Osteoblast (primary cell): ENCODE measurements around the gene RBM10. TPM values are rescaled to one million over a fixed set of nuclear protein-coding genes. Genes with fewer than 3 reads are reported as not detected.

Experiments used
- DNase-seq: peaks from one replicate; pipeline ENCODE4 v3.0.0; 2011; ENCODE audit warnings: low spot score, mixed read lengths; ENCODE audit not compliant: insufficient read length; ENCODE audit errors: missing footprints
- H2AFZ ChIP-seq: 2 replicates; pipeline ENCODE4 v1.6.0; 2011; ENCODE audit warnings: mild to moderate bottlenecking, low read length
- H3K27ac ChIP-seq: 2 replicates; pipeline ENCODE4 v1.5.1; 2011; ENCODE audit warnings: mild to moderate bottlenecking, low read depth, low read length, moderate library complexity
- H3K27me3 ChIP-seq: 2 replicates; pipeline ENCODE4 v1.6.0; 2012; ENCODE audit warnings: mild to moderate bottlenecking, control low read depth, inconsistent platforms, low read length, moderate library complexity; ENCODE audit not compliant: insufficient read depth
- H3K36me3 ChIP-seq: 2 replicates; pipeline ENCODE4 v1.5.1; 2011; ENCODE audit warnings: mild to moderate bottlenecking, low read length, control low read depth, moderate library complexity; ENCODE audit not compliant: insufficient read depth
- H3K4me1 ChIP-seq: 2 replicates; pipeline ENCODE4 v1.5.1; 2011; ENCODE audit warnings: mild to moderate bottlenecking, low read length, control low read depth, moderate library complexity; ENCODE audit not compliant: insufficient read depth
- H3K4me2 ChIP-seq: 2 replicates; pipeline ENCODE4 v1.6.0; 2011; ENCODE audit warnings: mild to moderate bottlenecking, low read length; ENCODE audit not compliant: insufficient read depth
- H3K4me3 ChIP-seq: fragments of 200-600 bp; sonication (generic); 3 replicates; pipeline ENCODE4 v1.5.1; 2012; ENCODE audit warnings: mild to moderate bottlenecking, low read length, inconsistent platforms; ENCODE audit not compliant: insufficient read depth
- H3K79me2 ChIP-seq: 2 replicates; pipeline ENCODE4 v1.6.0; 2012; ENCODE audit warnings: mild to moderate bottlenecking, low read length, control low read depth, inconsistent platforms; ENCODE audit not compliant: insufficient read depth
- H3K9me3 ChIP-seq: 2 replicates; pipeline ENCODE4 v1.5.1; 2011; ENCODE audit warnings: low read depth, low read length, control low read depth
- H4K20me1 ChIP-seq: 2 replicates; pipeline ENCODE4 v1.6.0; 2012; ENCODE audit warnings: mild to moderate bottlenecking, low read length, control low read depth; ENCODE audit not compliant: insufficient read depth
- total RNA-seq: library from RNA; depleted of rRNA; stranded (reverse); fragments of >200 nt; gene quantifications from 2 replicates; pipeline ENCODE4 v1.2.3, GENCODE V29; 2012
- TF ChIP-seq, protein P1 (sequence below): IDR thresholded peaks from 2 replicates; pipeline ENCODE4 v1.5.1; 2011; ENCODE audit warnings: mild to moderate bottlenecking, low read depth, low read length, moderate library complexity; ENCODE audit errors: extremely low read depth

Gene RBM10
- total RNA-seq, 1 donor: 32.9 TPM

DNA sequence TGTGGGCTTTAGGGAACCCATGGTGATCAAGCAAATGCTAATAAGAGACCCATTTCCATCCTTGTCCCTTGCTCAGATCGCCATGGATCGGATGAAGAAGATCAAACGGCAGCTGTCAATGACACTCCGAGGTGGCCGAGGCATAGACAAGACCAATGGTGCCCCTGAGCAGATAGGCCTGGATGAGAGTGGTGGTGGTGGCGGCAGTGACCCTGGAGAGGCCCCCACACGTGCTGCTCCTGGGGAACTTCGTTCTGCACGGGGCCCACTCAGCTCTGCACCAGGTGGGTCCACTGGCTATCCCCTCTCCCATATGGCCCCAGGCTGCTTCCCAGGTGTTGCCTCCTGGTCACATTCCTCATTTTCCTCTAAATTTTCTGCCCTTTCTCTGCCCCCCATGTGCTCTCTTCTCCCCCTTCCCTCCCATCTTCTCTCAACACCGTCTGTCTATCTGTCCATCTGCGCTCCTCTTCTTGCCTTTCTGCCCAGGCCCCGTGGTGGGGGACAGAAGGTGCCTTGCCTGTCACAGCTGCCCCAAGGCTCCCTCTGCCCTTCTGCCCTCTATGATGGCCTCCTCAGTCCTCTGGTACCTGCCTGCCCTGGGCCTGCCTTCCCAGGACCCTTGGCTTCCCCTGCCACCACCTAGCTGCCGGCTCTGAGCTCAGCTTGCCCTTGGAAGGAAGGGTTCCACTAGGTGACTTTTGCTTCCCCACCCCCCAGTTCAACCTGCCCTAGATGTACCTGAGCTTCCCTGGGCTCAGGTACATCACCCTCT lies 78.6 kb downstream of the RBM10 start:
- peaks cover 16% of the 10 kb centered on the region for H3K4me1 ChIP-seq
- TF ChIP-seq, protein P1, sequence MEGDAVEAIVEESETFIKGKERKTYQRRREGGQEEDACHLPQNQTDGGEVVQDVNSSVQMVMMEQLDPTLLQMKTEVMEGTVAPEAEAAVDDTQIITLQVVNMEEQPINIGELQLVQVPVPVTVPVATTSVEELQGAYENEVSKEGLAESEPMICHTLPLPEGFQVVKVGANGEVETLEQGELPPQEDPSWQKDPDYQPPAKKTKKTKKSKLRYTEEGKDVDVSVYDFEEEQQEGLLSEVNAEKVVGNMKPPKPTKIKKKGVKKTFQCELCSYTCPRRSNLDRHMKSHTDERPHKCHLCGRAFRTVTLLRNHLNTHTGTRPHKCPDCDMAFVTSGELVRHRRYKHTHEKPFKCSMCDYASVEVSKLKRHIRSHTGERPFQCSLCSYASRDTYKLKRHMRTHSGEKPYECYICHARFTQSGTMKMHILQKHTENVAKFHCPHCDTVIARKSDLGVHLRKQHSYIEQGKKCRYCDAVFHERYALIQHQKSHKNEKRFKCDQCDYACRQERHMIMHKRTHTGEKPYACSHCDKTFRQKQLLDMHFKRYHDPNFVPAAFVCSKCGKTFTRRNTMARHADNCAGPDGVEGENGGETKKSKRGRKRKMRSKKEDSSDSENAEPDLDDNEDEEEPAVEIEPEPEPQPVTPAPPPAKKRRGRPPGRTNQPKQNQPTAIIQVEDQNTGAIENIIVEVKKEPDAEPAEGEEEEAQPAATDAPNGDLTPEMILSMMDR: no peak
- peaks cover 52% of the 10 kb centered on the region for H4K20me1 ChIP-seq
- H3K4me3 ChIP-seq: no peak overlapping the region
- DNase-seq: no peak
- no peak overlapping the region for H3K27ac ChIP-seq
- no peaks in the 10 kb centered on the region for H3K9me3 ChIP-seq
- peaks cover 51% of the 10 kb centered on the region for H3K36me3 ChIP-seq
- no peaks in the 10 kb centered on the region for H3K27me3 ChIP-seq
- no peak overlapping the region for H2AFZ ChIP-seq
- no peak overlapping the region for H3K4me2 ChIP-seq
- peaks cover 47% of the 10 kb centered on the region for H3K79me2 ChIP-seq

DNA sequence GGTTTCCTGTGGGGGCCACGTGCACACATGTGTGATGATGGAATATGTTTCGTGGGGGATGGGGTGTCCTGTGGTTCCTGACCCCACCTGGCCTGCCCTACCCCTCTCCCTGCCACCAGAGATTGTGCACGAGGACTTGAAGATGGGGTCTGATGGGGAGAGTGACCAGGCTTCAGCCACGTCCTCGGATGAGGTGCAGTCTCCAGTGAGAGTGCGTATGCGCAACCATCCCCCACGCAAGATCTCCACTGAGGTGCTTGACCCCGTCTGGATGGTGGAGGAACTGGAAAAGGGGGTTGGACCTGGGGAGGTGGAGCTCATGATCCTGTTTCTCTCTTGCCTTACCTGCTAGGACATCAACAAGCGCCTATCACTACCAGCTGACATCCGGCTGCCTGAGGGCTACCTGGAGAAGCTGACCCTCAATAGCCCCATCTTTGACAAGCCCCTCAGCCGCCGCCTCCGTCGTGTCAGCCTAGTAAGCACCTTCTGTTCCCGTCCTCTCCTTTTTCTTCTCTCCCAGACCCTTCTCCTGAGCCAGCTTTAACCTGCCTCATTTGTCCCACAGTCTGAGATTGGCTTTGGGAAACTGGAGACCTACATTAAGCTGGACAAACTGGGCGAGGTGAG lies 79.4 kb downstream of the RBM10 start:
- TF ChIP-seq, protein P1: no peak
- H3K36me3 ChIP-seq: peaks cover 56% of the 10 kb centered on the region
- no peak overlapping the region for H3K27ac ChIP-seq
- H3K9me3 ChIP-seq: no peaks in the 10 kb centered on the region
- peak; percentile 73 for DNase-seq
- H3K4me1 ChIP-seq: peaks cover 12% of the 10 kb centered on the region
- H2AFZ ChIP-seq: no peak overlapping the region
- H3K4me2 ChIP-seq: no peak overlapping the region
- H3K4me3 ChIP-seq: no peak overlapping the region
- no peaks in the 10 kb centered on the region for H3K27me3 ChIP-seq
- H4K20me1 ChIP-seq: peaks cover 49% of the 10 kb centered on the region
- peaks cover 40% of the 10 kb centered on the region for H3K79me2 ChIP-seq

DNA sequence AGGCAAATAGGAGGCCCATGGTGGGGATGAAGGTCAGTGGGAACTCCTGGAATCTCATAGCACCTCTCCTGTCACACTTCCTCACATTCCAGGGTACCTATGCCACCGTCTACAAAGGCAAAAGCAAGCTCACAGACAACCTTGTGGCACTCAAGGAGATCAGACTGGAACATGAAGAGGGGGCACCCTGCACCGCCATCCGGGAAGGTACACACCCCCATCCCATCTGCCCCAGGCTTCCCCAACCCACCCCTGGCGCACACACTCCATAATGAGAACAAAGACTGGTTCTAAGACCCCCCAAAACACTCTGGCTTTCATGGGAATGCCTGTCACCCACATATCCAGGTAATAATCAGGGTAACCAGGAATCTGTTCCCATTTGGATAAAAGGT lies 79.9 kb downstream of the RBM10 start:
- peaks cover 35% of the 10 kb centered on the region for H3K79me2 ChIP-seq
- no peak overlapping the region for H3K27ac ChIP-seq
- peaks cover 7% of the 10 kb centered on the region for H3K4me1 ChIP-seq
- DNase-seq: no peak
- H2AFZ ChIP-seq: no peak overlapping the region
- H3K4me2 ChIP-seq: no peak overlapping the region
- H3K9me3 ChIP-seq: no peaks in the 10 kb centered on the region
- peaks cover 56% of the 10 kb centered on the region for H3K36me3 ChIP-seq
- no peak overlapping the region for H3K4me3 ChIP-seq
- H4K20me1 ChIP-seq: peaks cover 44% of the 10 kb centered on the region
- TF ChIP-seq, protein P1: no peak
- H3K27me3 ChIP-seq: no peaks in the 10 kb centered on the region

DNA sequence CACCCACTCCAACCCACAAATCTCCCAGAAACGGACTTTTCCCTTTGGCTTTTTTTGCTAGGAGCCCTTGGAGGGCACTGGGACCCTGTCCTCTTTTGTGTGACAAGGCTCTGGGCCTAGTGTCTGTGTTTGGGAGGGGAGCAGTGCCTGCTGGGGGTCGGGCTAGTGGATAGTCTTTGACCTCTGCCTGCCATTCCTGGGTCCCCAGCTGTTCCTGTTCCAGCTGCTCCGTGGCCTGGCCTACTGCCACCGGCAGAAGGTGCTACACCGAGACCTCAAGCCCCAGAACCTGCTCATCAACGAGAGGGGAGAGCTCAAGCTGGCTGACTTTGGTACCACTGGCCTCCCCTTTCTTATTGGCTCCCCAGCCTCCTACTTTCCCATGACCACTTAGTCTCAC lies 81.0 kb downstream of the RBM10 start:
- Histone ChIP-seq H3K36me3 (peaks cover 56% of the 10 kb centered on the region), H3K4me2 (no peak overlapping the region), H3K4me3 (no peak overlapping the region), H3K79me2 (peaks cover 23% of the 10 kb centered on the region), H3K27ac (no peak overlapping the region), H3K9me3 (no peaks in the 10 kb centered on the region), H4K20me1 (peaks cover 32% of the 10 kb centered on the region), H3K4me1 (no peaks in the 10 kb centered on the region), H3K27me3 (no peaks in the 10 kb centered on the region), H2AFZ (no peak overlapping the region)
- DNase-seq: no peak
- TF ChIP-seq, protein P1: no peak
